Stimulated activated CD4-positive, alpha-beta T cell treated with anti-CD3 and anti-CD28 coated beads, Interleukin-2, amount 100 ng/mL, for 48 hours (primary cell): ENCODE data around the gene GKN1.

Experiments
- DNase-seq, 2 donors: peaks; one replicate each; pipeline ENCODE4 v3.0.0-alpha.2; 2020

GKN1 gene

GRCh38 chr2:69010437-69011194 lies 36.2 kb downstream of the GKN1 start:
- no peak for DNase-seq

DNA sequence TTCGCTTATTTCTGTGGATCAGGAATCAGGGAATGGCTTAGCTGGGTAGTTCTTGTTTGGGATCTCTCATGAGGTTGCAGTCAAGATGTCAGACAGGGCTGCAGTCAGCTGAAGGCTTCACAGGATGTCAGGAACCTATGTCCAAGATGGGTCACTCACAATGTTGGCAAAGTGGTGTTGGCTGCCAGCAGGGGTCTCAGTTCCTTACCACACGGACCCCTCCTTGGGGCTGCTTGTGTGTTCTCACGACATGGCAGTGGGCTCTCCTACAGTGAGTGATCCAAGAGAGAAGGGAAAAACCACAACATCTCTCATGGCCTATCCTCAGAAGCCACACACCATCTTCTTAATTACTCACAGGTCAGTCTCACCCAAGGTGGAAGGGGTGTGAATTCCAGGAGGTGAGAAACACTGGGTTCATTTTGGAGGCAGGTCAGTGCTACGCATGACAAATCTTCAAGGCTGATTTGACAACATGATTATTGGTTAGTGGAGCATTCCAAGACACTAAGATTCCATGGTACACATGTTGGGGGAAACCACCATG lies 37.2 kb downstream of the GKN1 start:
- DNase-seq: no peak

DNA sequence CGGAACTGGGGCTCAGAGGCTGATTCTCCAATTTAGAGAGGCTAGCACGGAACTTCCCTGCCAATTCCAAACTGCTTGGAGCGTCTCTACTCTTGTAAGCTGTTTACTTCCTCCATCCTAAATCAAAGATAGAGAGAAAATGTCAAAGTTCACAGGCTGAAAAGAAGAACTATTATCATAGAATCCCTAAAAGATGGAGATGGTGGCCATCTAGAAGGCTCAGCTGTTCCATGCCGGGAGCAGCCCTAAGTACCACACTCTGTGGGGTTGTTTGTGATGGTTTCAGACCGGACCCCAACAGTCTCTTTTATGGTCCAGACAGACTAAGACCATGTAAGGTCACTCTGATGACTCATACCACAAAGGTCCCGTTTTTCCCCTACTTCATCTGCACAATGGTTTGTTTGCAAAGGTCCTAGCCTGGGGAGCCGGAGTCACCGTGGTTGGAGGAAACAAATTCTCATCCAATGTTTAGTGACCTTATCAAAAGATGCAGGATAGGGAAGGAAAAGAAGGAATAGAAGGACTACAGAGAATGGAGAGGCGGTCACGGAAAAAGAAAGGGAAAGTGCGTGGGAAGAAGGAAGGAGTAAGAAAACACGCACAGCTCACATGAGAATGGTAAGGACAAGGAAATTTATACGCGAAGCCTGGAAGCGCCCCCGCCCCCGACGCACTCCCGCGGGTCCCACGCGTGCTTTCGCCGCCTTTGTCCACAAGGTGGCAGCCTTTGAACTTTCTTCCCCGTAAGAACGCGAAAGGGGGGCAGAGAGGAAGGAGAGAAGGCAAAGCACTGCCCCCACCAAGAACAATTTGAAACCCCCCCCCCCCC lies 38.1 kb downstream of the GKN1 start:
- DNase-seq: peak; percentile 42 to 45

- no peak for DNase-seq
Measured at GRCh38 chr2:69013142-69013839, 38.9 kb downstream of the GKN1 start, which contains the start of gene ANTXR1. TSS of gene ANTXR1 (plus strand) at chr2:69013179. CDS start at chr2:69013500, 321 bp downstream.

- no peak for DNase-seq
Measured at GRCh38 chr2:69013840-69014821, 39.7 kb downstream of the GKN1 start.

DNA sequence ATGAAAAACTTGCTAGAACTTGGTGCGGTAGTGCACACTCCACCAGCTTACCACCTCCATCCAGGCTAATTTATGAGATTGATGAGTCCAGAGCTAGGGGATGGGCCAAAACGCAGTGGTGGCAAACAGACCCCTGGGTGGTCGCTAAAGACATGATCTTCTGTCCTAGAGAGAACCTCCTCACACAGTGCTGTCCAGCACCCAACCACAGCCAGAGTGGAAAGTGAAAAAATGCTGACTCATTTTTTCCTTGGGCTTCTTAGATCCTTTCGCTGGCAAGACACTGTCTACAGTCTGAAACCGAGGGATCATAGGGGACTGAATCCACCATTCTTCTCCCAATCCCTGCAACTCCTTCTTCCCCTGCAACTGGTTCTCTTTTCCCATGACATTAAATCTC lies 42.6 kb downstream of the GKN1 start:
- DNase-seq: no peak

- no peak for DNase-seq
Measured at GRCh38 chr2:69017835-69018234, 43.4 kb downstream of the GKN1 start.

GRCh38 chr2:69018678-69019095 lies 44.3 kb downstream of the GKN1 start:
- no peak for DNase-seq

DNA sequence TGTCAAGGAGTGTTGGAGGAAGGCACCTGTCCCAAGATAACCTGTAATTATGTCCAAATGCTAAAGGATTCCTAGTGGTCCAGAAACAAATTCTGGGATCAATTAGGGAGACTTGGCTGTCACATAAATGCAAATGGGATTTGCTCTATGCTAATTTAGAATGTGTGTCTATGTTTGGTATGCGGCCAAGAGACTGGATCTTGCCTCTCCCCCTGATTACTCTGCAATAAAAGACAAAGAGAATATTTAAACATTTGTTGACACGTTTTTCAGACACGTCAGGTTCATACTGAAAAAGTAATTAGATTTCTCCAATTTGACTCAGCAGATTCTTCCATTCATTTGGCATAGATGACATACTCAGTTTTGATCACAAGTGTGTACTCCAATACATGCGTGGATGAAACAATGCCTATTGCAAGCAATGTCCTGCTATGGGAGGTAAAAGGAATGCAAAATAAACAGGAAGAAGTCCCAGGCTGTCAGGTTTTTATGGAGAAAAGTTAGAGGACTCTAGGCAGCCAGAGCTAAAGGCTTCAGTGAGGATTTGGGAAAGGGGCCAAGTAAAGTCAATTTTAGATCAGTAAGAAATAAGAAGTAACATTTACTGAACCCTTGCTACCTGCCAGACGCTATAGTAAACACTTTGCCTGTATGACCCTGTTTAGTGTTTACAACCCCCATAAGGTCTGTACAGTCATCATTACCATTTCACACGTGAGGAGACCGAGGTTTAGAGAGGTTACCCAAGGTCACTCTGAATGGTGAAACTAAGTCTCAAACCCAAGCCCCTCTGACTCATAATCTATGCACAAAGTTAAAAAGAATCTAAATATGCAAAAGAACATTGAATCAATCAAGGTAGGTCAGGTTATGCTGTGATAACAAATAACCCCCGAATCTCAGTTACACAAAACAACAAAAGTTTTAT lies 46.3 kb downstream of the GKN1 start:
- no peak for DNase-seq

DNA sequence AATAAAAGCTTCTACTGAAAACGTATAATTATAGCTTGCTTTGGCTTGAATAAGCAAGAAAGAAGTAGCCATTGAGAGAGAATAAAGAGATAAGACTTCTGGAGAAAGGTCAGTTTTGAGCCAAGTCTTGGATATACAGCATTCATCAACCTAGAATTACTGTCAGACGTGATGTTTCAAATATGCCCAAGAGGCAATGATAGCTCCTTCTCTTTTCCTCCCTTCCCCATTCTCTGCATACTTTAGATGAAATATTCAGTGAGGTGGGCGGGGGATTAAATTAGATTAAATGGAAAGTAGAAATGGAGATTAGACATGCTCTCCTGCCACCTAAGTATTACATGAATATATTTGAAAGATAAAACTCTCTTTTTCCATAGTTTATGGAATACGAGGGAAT lies 47.3 kb downstream of the GKN1 start:
- no peak for DNase-seq

DNA sequence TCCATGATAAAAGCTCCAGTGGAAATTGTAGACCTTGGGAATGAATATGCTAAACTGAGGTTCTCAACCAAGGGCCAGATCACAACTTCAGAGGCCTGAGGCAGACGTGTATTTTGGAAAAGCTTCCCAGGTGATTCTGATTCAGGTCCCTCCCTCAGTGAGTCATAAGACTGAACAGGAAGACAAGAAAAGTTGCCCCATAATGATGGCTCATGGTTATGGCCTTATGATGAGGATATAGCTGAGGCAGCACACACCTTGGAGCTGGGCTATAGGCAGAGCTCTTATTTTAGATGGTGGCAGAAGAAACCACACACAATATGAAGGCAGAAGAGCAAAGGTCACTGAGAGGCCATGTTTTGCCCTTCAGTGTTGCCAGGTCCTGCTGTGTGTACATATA lies 48.1 kb downstream of the GKN1 start:
- DNase-seq: no peak

DNA sequence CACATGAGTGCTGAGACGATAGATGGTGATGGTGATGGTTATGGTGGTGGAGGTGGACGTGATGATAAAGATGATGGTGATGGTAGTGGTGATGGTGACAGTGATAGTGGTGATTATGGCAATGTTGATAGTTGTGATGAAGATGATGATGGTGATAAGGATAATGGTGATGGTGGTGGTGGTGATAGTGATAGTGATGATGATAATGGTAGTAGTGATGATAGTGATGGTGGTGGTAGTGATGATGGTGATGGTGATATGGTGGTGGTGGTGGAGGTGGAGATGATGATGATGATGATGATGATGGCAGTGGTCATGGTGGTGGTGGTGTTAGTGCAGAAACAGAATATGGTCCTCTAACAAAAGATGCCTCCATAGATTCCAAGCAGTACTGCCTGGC lies 48.8 kb downstream of the GKN1 start:
- no peak for DNase-seq

DNA sequence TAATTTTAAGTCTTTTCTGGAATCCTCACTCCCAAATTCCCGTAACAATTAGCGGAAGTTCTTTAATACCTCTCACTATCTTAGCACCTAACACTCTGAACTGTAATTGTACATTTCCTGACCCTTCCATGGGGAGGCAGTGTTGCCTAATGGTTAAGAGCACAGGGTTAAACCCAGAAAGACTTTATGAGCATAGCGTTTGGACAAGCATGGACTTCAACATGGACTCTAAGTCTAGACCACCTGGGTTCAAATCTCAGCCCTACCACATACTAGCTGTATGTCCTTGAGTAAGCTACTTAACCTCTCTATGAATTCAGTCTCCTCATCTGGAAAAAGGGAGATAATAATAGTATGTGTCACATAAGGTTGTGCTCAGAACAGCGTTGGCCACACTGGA lies 51.6 kb downstream of the GKN1 start:
- peak in 1 of 2 donors; percentile 32 for DNase-seq

DNA sequence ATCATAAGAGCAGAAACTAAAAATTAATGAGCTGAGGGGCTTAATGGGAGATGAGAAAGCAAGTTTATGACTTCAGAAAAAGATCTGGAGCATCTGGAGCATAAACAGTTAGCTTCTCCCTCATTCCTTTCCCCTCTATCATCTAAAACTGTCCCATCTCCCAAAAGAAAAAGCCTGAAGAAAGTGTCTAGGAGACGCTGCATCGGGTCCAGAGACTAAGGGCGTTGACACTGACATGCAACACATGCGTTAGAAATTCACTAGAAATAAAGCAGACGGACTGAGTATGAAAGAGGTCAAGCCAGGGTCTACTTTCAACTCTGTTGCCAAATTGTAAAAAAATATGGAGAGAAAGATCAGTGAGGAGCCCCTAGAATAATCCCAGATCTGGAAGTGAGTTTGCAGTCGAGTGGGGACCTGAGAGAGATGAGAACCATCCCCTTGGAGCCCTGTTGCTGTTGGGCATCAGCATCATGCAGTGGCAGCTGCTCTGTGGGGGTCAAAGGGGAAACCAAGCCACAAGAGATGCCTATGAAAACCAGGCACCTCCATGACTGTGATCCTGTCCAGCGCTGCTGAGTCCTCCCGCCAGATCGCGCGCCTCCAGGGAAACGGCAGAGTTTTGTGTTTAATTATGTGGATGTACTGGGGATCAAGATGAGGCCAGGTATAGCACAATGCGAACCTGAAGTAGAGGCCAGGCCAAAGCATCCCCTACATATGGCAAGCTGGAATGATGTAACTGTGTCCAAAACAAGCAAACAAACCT lies 52.4 kb downstream of the GKN1 start:
- DNase-seq: no peak
